HL-60 (cell line): ENCODE data around the gene ZNF783.

Experiments
- POLR2AphosphoS5 ChIP-seq: IDR thresholded peaks from 2 replicates; pipeline ENCODE4 v1.6.1; 2012; ENCODE audit warnings: low read depth
- SPI1 ChIP-seq: IDR thresholded peaks from 2 replicates; pipeline ENCODE4 v1.6.1; 2012; ENCODE audit warnings: low read depth, mild to moderate bottlenecking, borderline replicate concordance
- TF ChIP-seq, protein P1 (sequence below): IDR thresholded peaks from one replicate; pipeline ENCODE4 v1.5.1; 2011; ENCODE audit warnings: low read length, control low read depth, inconsistent platforms; ENCODE audit not compliant: insufficient read depth

DNA sequence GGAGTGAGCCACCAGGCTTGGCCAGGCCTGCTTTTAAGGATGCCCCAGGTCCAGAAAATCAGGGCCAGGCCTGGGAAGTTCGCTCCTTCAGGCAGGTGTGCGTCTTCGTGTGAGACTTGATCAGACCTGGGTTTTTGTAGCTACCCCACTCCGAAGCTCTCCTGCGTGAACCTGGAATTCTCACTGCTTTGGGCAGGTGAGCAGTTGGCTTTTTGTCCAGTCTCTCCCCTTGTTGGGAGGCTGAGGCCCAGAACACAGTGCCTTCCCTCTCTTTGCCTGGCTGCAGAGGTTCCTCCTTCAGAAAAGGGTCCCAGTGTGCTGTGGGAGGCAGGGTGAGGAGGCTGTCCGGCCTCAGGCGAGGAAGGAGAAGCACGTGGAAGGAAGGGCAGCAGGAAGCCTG is 27.3 kb downstream of the ZNF783 start:
- TF ChIP-seq SPI1 (no peak), POLR2AphosphoS5 (no peak)
- TF ChIP-seq, protein P1, sequence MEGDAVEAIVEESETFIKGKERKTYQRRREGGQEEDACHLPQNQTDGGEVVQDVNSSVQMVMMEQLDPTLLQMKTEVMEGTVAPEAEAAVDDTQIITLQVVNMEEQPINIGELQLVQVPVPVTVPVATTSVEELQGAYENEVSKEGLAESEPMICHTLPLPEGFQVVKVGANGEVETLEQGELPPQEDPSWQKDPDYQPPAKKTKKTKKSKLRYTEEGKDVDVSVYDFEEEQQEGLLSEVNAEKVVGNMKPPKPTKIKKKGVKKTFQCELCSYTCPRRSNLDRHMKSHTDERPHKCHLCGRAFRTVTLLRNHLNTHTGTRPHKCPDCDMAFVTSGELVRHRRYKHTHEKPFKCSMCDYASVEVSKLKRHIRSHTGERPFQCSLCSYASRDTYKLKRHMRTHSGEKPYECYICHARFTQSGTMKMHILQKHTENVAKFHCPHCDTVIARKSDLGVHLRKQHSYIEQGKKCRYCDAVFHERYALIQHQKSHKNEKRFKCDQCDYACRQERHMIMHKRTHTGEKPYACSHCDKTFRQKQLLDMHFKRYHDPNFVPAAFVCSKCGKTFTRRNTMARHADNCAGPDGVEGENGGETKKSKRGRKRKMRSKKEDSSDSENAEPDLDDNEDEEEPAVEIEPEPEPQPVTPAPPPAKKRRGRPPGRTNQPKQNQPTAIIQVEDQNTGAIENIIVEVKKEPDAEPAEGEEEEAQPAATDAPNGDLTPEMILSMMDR, result no peak
